Transverse colon (tissue), 4 donors: ENCODE measurements around the gene SLC27A4. TPM values are rescaled to one million over a fixed set of nuclear protein-coding genes. Genes with fewer than 3 reads are reported as not detected.

ENCODE experiments used
- DNase-seq: peaks from one replicate; pipeline ENCODE4 v3.0.0-alpha.2; 2019
- H3K27ac ChIP-seq, 4 donors: fragments of 200-600 bp; sonication (generic); 2 replicates each; pipeline ENCODE4 v1.5.1; 2016 to 2018; ENCODE audit warnings: inconsistent platforms in 4 of 4
- H3K27me3 ChIP-seq: fragments of 200-600 bp; sonication (generic); 2 replicates; pipeline ENCODE4 v1.5.1; 2017; ENCODE audit warnings: inconsistent platforms
- H3K36me3 ChIP-seq, 4 donors: fragments of 200-600 bp; sonication (generic); 2 replicates each; pipeline ENCODE4 v1.5.1; 2017 to 2019; ENCODE audit warnings: inconsistent platforms in 4 of 4
- H3K4me1 ChIP-seq, 4 donors: fragments of 200-600 bp; sonication (generic); 2 replicates each; pipeline ENCODE4 v1.5.1; 2017 to 2020; ENCODE audit warnings: inconsistent platforms in 4 of 4
- H3K4me3 ChIP-seq, 4 donors: fragments of 200-600 bp; sonication (generic); 1 replicate in 1 of 4; 2 replicates in 3 of 4; pipeline versions ENCODE4 v1.5.1 to v1.6.1; 2017 to 2019; ENCODE audit warnings: inconsistent platforms in 4 of 4
- H3K9me3 ChIP-seq, 2 donors: fragments of 200-600 bp; sonication (generic); 2 replicates each; pipeline ENCODE4 v1.5.1; 2017 to 2019; ENCODE audit warnings: inconsistent platforms in 2 of 2
- EP300 ChIP-seq: sonication (generic); formaldehyde crosslinking; IDR thresholded peaks from one replicate; pipeline ENCODE4 v1.6.1; 2017; ENCODE audit warnings: antibody characterized with exemption, low read depth
- POLR2A ChIP-seq: fragments of 450-650 bp; IDR thresholded peaks from one replicate; pipeline ENCODE4 v1.6.1; 2016; ENCODE audit warnings: antibody characterized with exemption, mild to moderate bottlenecking, moderate library complexity
- POLR2AphosphoS5 ChIP-seq, 3 donors: sonication (generic); formaldehyde crosslinking; IDR thresholded peaks; one replicate each; pipeline ENCODE4 v1.6.1; 2016; ENCODE audit warnings: antibody characterized with exemption in 3 of 3
- WGBS, 2 donors: methylation state at CpG; one replicate each; pipeline ENCODE4 v1.1.5; 2018; ENCODE audit warnings: low coverage in 1 of 2; 5-methylcytosine and 5-hydroxymethylcytosine counted together
- in situ Hi-C, 4 donors: fragments of 200-750 bp; cut with MboI; loops; one replicate each; pipeline versions ENCODE4 v1.15.0 to v1.15.1; 2017; ENCODE audit warnings: low sequenced_read_pairs in 3 of 4, low pct_ligation_motif_present in 1 of 4, low pct_unique_long_range_greater_than_20kb in 1 of 4
- intact Hi-C: fragments of 100-400 bp; cut with DNase I; formaldehyde crosslinking; loops from one replicate; pipeline ENCODE4 v1.15.1; 2023; ENCODE audit warnings: low total_unique reads
- total RNA-seq, 4 donors: library from RNA; depleted of rRNA; stranded (reverse); fragments of >200 nt; gene quantifications; one replicate each; pipeline ENCODE4 v1.1.0, GENCODE V29; 2016
- TF ChIP-seq, protein P1 (sequence below), 5 experiments: fragments of 200-600 bp in 3 of 5; fragments of 450-650 bp in 2 of 5; sonication (generic) in 3 of 5; IDR thresholded peaks; 1 replicate in 2 of 5; 2 replicates in 3 of 5; pipeline ENCODE4 v1.5.1; 2016 to 2017; ENCODE audit warnings: antibody characterized with exemption in 5 of 5, inconsistent platforms in 3 of 5, mild to moderate bottlenecking in 2 of 5, moderate library complexity in 1 of 5

Gene SLC27A4
- total RNA-seq, 4 donors from 2014 or later: 26.3 to 92.4 (median 44.2) TPM

DNA sequence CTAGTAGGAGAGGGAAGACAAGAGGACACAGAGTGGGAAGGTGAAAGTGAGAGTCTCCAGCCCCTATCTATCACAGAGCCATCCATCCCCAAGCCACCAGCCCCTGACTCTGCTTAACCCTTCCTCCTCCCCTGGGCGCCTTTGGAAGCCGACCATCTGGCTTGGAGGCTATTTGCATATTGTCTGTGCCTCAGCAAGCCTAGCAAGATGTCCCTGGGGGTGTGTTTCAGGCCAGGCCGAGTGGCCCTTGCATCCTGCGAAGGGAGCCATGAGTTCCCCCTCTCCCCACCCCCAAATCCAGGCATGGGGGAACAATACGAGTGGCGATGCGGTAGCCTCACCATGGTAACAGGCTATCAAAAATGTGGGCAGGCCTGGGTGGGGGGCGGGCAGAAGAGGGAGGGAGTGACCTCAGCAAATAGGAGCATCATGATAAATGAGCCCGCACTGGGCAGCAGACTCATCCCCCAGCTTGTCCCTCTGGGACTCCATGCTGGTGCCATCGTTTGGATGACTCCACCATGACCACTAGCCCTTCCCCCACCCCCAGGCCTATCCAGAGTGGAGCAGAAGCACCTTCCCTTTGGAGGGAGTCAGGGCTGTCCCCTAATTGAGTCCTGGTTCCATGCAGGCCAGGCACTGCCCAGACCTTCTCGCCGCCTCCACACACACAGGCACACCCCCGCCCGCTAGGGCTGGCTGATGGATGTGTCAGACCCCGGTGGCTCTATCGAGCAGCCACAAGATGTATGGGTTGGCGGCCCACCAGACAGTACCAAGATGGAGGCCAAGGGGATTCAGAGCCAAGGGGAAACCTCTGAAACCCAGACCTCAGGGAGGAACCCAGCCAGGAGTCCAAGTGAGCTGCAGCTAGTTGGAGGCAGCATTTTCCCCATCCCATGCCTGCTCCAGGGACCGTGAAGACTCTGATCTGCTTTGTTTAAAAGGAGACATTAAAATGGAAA is 45.5 kb downstream of the SLC27A4 start:
- intact Hi-C loops (no loop called here), in situ Hi-C loops (no loop called here)
- TF ChIP-seq POLR2A: no peak
- TF ChIP-seq EP300: no peak
- no peak for TF ChIP-seq POLR2AphosphoS5 (IDR thresholded peaks at IDR 0.05)
- TF ChIP-seq, protein P1, sequence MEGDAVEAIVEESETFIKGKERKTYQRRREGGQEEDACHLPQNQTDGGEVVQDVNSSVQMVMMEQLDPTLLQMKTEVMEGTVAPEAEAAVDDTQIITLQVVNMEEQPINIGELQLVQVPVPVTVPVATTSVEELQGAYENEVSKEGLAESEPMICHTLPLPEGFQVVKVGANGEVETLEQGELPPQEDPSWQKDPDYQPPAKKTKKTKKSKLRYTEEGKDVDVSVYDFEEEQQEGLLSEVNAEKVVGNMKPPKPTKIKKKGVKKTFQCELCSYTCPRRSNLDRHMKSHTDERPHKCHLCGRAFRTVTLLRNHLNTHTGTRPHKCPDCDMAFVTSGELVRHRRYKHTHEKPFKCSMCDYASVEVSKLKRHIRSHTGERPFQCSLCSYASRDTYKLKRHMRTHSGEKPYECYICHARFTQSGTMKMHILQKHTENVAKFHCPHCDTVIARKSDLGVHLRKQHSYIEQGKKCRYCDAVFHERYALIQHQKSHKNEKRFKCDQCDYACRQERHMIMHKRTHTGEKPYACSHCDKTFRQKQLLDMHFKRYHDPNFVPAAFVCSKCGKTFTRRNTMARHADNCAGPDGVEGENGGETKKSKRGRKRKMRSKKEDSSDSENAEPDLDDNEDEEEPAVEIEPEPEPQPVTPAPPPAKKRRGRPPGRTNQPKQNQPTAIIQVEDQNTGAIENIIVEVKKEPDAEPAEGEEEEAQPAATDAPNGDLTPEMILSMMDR (IDR thresholded peaks at IDR 0.05): no peak
- no peak for DNase-seq
- Histone ChIP-seq H3K4me3 (no peak overlapping the region), H3K27me3 (no peaks in the 10 kb centered on the region), H3K27ac (no peak overlapping the region), H3K9me3 (no peaks in the 10 kb centered on the region), H3K4me1 (no peaks in the 10 kb centered on the region), H3K36me3 (peaks cover 0 to 16% (median 8%) of the 10 kb centered on the region in 4 donors)
- WGBS, 2 donors: 88 to 93% methylated on average over 3 to 18 of the region's 18 CpGs

DNA sequence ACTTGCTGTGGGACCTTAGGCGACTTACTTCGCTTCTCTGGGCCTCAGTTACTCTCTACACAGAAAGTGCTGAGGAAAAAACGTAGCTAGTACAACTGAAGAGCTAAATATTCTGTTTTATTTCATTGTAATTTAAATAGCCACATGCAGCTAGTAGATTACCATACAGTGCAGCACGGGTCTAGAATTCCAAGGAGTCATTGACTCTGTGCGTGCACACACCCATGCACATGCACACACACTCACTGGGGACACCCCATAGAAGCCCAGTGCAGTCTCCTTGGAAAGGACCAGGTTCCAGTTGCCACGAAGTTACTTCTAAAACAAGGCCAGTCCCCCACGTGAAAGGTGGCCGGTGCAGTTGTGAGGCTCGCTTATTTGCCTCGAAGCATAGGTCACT is 47.8 kb downstream of the SLC27A4 start:
- Histone ChIP-seq H3K4me3 (no peak overlapping the region), H3K4me1 (no peaks in the 10 kb centered on the region), H3K9me3 (no peaks in the 10 kb centered on the region), H3K27me3 (no peaks in the 10 kb centered on the region), H3K36me3 (peaks cover 0 to 21% (median 8%) of the 10 kb centered on the region in 4 donors), H3K27ac (no peak overlapping the region)
- no peak for DNase-seq
- in situ Hi-C loops: no loop called here
- intact Hi-C loops: no loop called here
- TF ChIP-seq EP300 (no peak), POLR2AphosphoS5 (IDR thresholded peaks at IDR 0.05) (no peak), POLR2A (no peak)
- TF ChIP-seq, protein P1 (IDR thresholded peaks at IDR 0.05): no peak
- 86 to 93% methylated on average over 2 to 10 of the region's 10 CpGs for WGBS, 2 donors

DNA sequence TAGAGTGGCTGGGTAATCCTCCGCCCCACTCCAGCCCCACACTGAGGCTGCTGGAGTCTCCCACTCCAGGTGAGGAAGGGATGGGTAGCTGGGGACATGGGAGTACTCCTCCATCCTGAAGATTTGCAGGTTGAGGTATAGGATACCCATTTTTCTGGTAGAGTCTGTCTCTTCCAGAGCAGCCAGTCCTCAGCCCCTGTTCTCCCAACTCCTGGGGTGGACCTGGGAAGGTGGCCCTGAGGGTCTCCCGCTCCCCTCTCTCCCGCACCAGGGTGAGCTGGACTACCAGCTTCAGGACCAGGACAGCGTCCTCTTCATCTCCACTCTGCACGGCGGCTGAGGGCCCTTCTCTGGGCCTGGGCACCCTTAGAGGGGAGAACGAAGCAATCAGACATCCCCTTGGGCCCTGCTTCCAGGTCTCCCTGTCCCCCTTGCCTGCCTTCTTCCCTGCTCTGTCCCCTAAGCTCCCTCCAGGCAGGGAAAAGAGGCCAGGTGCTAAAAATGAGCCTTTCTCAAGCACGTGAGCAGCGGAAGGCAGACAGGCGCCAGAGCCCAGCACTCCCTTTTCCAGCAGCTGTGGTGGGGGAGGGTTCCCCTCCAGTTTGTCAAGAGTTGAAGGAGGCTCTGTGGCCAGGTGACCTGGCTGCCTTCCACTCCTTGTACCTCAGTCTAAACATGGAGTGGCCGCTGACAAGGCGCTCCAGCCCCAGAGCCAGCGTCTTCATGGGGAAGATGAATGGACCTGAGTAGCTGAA is 49.2 kb downstream of the SLC27A4 start:
- Histone ChIP-seq H3K9me3 (no peaks in the 10 kb centered on the region), H3K27me3 (no peaks in the 10 kb centered on the region), H3K4me3 (no peak overlapping the region), H3K27ac (no peak overlapping the region), H3K4me1 (no peaks in the 10 kb centered on the region), H3K36me3 (peaks cover 0 to 21% (median 8%) of the 10 kb centered on the region in 4 donors)
- no peak for DNase-seq
- TF ChIP-seq, protein P1 (IDR thresholded peaks at IDR 0.05): no peak
- TF ChIP-seq EP300: no peak
- no peak for TF ChIP-seq POLR2A
- TF ChIP-seq POLR2AphosphoS5 (IDR thresholded peaks at IDR 0.05): no peak
- intact Hi-C loops (no loop called here), in situ Hi-C loops (no loop called here)
- whole genome bisulfite sequencing, 2 donors: 90% methylated on average over 11 of the region's 13 CpGs; no CpG with 5 or more reads in 1 of the 2 donors
